ENCODE data around the gene NDRG2. TPM values are rescaled to one million over a fixed set of nuclear protein-coding genes. Genes with fewer than 3 reads are reported as not detected.

The NDRG2 gene
- total RNA-seq, 1 donor, result not detected

- H3K4me3 ChIP-seq (ENCODE audit: low read depth, low read length), result no peak overlapping the region
- no peak for TF ChIP-seq CTCF (IDR thresholded peaks at IDR 0.05; ENCODE audit: insufficient read depth, low read depth, low read length)
- DNase-seq (ENCODE audit: low read depth), result no peak
These were observed 6.1 kb downstream of the NDRG2 start for GRCh38 chr14:21018781-21019180.

- no peak for DNase-seq (ENCODE audit: low read depth)
- no peak overlapping the region for H3K4me3 ChIP-seq (ENCODE audit: low read depth, low read length)
- no peak for TF ChIP-seq CTCF (IDR thresholded peaks at IDR 0.05; ENCODE audit: insufficient read depth, low read depth, low read length)
These were observed 6.6 kb downstream of the NDRG2 start for GRCh38 chr14:21018286-21018685.

- H3K4me3 ChIP-seq (ENCODE audit: low read depth, low read length), result no peak overlapping the region
- no peak for DNase-seq (ENCODE audit: low read depth)
- TF ChIP-seq CTCF (IDR thresholded peaks at IDR 0.05; ENCODE audit: insufficient read depth, low read depth, low read length), result no peak
These were observed 7.2 kb downstream of the NDRG2 start for GRCh38 chr14:21017528-21018245.

GRCh38 chr14:21016413-21017190 lies 8.3 kb downstream of the NDRG2 start:
- DNase-seq (ENCODE audit: low read depth), result no peak
- TF ChIP-seq CTCF (IDR thresholded peaks at IDR 0.05; ENCODE audit: insufficient read depth, low read depth, low read length), result no peak
- no peak overlapping the region for H3K4me3 ChIP-seq (ENCODE audit: low read depth, low read length)

- TF ChIP-seq CTCF (IDR thresholded peaks at IDR 0.05; ENCODE audit: insufficient read depth, low read depth, low read length), result no peak
- DNase-seq (ENCODE audit: low read depth), result no peak
These were observed 9.5 kb downstream of the NDRG2 start for GRCh38 chr14:21015312-21015711.

GRCh38 chr14:21014761-21015190 lies 10.1 kb downstream of the NDRG2 start:
- H3K4me3 ChIP-seq (ENCODE audit: low read depth, low read length), result no peak overlapping the region
- peak; percentile 95 for TF ChIP-seq CTCF (IDR thresholded peaks at IDR 0.05; ENCODE audit: insufficient read depth, low read depth, low read length)
- DNase-seq (ENCODE audit: low read depth), result peak; percentile 83

More at GRCh38 chr14:21015312-21015711, 9.5 kb downstream of the NDRG2 start:
- H3K4me3 ChIP-seq (ENCODE audit: low read depth, low read length), result no peak overlapping the region

Data from fibroblast of villous mesenchyme (primary cell).